Measurements from ENCODE around the gene TMEM213.

TMEM213 gene

GRCh38 chr7:138842111-138842510 is 44.3 kb downstream of the TMEM213 start:
- no peak for DNase-seq (ENCODE audit: low spot score)

GRCh38 chr7:138843632-138844580 is 46.1 kb downstream of the TMEM213 start:
- no peak for DNase-seq (ENCODE audit: low spot score)

DNA sequence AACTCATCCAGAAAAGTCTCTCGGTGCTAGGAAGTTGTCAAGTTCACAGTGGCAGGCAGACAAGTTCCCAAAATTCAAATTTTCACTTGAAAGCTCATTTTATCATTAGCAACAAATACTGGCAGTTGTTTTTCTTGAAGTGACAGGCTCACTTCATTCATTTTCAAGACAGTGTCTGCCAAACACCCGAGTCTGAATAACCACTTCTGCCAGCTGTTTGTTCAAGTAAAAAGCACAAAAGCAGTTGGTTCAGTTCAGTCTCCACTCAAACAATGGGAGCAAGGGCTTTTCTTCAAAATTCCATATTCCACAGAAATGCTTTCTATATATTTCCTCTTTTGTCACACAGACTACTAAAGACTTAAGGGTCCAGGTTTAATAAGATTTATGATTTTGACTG is 47.9 kb downstream of the TMEM213 start:
- DNase-seq (ENCODE audit: low spot score): no peak

DNA sequence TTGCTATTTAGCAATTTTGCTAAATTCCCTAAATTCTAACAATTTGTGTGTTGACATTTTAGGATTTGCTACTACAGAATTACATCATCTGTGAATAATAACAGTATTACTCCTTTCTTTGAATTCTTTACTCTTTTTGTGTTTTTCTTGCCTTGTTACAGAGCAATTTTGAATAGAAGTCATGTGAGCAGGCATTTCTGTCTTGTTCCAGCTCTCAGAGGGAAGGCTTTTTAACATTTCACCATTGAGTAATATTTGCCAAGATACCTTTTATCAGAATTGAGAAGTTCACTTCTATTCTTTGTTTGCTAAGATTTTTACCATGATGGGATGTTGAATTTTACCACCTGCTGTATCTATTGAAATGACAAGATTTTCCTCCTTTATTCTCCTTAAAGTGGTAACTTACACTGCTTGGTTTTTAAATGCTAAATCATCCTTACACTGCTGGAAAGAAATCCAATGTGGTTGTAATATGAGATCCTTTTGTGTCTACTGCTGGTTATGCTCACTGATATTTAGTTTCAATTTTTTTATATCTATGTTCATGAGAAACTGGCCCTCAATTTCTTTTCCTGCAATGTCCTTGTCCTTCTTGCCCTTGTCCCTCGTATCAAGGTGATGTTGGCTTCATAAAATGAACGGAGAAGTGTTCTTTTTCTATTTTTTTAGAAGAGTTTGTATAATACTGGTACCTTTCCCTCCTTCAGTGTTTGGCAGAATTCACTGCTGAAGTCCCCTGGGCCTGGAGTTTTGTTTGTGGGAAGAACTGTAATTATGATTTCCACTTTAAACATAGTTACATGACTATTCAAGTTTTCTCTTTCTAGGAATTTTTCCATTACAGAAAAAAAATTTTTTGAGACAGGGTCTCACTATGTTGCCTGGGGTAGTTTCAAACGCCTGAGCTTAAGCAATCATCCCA is 50.5 kb downstream of the TMEM213 start:
- DNase-seq (ENCODE audit: low spot score): no peak

GRCh38 chr7:138849701-138850100 is 51.9 kb downstream of the TMEM213 start:
- no peak for DNase-seq (ENCODE audit: low spot score)

DNA sequence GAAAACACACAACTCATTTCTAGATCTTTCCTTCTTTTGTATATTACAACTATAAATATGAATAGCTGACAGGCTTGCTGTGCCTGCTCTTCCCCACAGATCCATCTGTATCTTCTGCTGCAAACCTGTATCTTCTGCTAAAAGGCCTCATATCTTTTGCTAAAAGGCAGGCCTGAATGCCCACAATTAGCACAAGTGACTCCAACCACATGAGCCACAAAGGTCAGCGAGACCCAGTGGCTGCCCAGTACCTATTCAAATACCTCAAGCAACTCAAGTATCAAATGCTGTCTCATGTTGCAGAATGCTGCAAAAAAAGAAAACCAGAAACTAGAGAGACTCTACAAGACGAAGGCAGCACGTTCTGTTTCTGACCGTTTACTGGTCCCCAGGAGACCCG is 54.7 kb downstream of the TMEM213 start:
- DNase-seq (ENCODE audit: low spot score): no peak

GRCh38 chr7:138853448-138853847 is 55.7 kb downstream of the TMEM213 start:
- DNase-seq (ENCODE audit: low spot score): no peak

DNA sequence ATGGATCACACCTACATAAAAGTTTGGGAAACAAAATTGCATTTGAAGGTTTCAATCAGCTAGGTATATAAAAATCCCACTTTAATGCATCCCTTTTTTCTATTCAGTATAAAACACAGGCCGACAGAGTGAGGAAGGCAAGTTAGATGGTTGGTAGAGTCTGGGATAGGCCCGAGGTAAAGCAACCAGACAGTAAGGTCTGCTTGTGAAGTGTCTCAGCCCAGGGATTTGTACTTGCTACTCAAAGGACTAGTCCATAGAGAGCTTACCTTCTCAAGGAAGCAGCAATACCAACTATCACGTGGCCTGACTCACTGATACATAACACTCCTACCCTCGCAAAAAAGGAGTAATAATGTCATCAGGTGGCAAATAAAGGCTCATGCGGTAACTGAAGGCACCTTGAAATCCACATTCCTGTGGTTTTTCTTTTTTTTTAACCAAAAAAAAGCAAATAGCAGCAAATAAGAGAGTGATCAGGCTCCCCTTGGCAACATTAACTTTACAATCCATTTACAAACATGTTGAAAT is 56.4 kb downstream of the TMEM213 start:
- no peak for DNase-seq (ENCODE audit: low spot score)

- DNase-seq (ENCODE audit: low spot score): no peak
Observed at GRCh38 chr7:138857728-138858127, 59.9 kb downstream of the TMEM213 start.

DNA sequence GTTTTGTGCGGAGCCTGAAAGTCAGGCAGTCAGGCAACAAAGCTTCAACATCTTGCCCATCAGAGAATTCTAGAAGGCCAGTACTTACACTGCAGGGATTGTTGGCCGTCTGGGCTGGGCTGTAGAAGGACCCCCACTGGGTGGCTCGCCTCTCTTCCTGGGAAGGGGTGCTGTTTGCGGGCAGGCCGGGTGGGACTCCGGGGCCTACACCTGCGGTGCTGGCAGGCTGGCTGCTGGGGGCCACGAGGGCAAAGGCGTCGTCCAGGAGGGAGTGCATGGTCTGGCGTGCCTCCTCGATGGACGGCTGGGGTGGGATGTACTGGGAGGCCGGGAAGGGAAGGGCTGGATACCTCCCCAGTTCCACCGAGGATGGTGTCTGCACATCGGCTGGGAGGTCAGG is 63.3 kb downstream of the TMEM213 start:
- no peak for DNase-seq (ENCODE audit: low spot score)

DNA sequence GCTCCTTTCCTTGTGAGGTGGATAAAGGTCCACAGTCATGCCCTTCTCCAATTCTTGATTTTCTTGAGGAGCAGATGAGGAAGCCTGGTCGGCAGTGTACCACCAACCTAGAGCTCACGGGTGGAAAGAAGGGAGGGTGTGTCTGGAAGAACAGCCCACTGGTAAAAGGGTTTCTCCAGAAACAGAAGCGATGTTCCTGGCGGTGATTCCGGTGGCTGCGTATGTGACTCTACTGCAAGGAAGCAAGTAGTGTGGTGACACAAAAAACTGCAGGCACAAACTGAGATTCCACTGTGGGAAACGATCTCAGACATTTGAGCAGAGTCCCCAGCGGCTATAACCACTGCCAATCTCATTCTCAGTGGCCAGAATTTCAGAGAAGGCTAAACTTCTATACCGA is 66.1 kb downstream of the TMEM213 start:
- no peak for DNase-seq (ENCODE audit: low spot score)

DNA sequence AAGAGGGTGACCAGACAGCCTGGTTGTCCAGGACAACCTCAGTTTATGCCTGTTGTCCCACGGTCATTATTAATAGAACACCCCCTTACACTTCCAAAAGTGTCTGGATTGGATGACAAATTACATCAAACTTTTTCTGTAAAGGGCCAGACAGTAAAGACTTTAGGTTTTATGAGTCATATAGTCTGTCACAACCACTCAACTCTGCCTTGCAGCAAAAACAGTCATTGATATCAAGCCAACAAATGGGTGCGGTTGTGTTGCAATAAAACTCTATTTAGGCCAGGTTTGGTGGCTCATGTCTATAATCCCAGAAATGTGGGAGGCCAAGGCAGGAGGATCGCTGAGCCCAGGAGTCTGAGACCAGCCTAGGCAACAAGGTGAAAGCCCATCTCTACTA is 66.9 kb downstream of the TMEM213 start:
- DNase-seq (ENCODE audit: low spot score): peak; percentile 74

- peak; percentile 58 for DNase-seq (ENCODE audit: low spot score)
Observed at GRCh38 chr7:138865843-138866242, 68.0 kb downstream of the TMEM213 start.

GRCh38 chr7:138866353-138866752 is 68.6 kb downstream of the TMEM213 start:
- no peak for DNase-seq (ENCODE audit: low spot score)

DNA sequence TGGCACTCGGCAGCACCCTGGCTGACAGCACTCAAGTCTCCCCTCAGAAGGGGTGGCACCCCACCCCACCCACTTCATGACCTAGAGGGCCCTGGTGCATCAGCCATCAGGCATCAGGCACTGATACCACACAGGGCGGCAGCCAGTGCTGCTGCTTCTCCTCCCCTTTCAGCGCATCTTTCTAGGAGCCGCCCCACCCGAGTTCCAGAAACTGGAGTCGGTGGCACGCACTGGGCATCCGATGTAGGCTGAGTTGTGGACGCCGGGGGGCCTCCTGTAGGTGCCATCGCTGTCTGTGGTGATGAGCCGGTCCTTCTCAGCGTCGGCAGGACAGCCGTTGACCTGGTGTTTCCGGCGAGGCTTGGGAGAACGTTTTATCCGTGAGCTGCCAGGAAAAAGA is 70.0 kb downstream of the TMEM213 start:
- no peak for DNase-seq (ENCODE audit: low spot score)

GRCh38 chr7:138868711-138869110 is 70.9 kb downstream of the TMEM213 start:
- no peak for DNase-seq (ENCODE audit: low spot score)

GRCh38 chr7:138869353-138869752 is 71.6 kb downstream of the TMEM213 start:
- no peak for DNase-seq (ENCODE audit: low spot score)

DNA sequence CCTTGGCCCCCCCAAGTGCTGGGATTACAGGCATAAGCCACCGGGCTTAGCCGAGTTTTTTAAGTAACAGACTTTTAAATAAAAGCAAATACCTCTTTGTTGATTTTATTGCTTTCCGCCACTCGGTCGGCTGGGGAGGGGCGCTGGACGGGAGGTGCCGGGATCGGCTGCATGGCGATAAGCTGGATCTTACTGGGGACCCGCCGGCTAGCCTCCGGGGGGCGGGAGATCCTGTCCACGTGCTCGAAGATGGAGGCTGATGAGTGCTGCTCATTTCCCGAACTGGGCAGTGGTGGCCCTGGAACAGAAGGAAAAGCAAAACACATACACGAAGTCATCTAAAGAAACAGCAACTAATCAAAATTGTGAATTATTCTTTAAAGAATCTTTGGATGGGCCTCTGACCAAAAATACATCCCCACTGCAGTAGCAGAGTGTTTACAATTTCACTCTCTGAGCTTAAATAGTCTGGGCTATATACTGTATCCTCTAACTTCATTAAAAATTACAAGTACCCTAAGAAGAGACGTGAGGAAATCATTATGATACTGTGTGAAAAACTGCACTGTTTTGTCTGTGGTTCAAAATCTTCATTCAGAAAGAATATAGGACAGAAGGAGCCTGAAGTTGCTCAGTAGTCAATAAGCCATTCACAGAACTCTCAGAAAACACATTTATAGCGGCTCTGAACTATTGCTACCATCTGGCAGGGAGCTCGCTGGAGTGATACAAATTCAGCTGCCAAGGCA is 73.4 kb downstream of the TMEM213 start:
- no peak for DNase-seq (ENCODE audit: low spot score)

- DNase-seq (ENCODE audit: low spot score): no peak
Observed at GRCh38 chr7:138871814-138872090, 74.0 kb downstream of the TMEM213 start.

- no peak for DNase-seq (ENCODE audit: low spot score)
Observed at GRCh38 chr7:138872576-138872975, 74.8 kb downstream of the TMEM213 start.

DNA sequence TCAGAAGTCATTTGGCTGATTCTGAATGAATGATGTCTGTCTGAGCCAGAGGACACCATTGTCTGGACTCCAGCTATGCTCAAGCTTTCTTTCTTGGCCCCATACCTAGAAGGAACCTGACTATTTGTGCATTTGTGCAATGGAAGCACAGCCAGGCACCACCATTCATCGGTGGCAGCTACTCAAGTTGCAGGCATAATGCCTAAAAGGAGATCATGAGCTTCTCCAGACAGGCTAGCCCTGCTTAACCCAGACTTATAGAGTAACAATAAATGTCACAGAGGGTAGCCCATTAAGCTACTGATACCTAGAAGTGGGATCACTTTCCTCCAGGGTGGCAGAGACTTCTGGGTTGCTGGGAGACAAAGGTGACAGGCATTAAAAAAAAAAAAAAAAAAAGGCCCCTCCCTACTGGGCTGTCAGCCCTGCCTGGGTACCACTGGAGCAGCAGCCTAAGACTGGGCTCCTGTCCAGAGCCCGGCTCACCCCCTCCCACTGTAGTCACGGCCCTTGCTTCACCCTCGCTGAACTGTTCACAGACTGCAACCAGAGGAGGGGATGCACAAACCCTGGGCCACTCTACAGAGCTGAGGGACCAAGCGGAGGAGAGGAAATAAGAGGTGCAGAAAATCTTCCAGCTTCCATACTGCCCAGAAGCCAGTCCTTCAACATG is 75.6 kb downstream of the TMEM213 start:
- DNase-seq (ENCODE audit: low spot score): no peak

GRCh38 chr7:138875794-138876193 is 78.0 kb downstream of the TMEM213 start:
- DNase-seq (ENCODE audit: low spot score): no peak

All from COLO829 (cell line).